Esophagus muscularis mucosa (tissue), 3 donors: ENCODE results near the gene MEF2C.

Experiments used
- CTCF ChIP-seq, 3 experiments: fragments of 200-600 bp in 2 of 3; fragments of 450-650 bp in 1 of 3; sonication (generic) in 2 of 3; IDR thresholded peaks; one replicate each; pipeline ENCODE4 v1.5.1; 2017 to 2019; ENCODE audit warnings: antibody characterized with exemption in 3 of 3, mild to moderate bottlenecking in 2 of 3, moderate library complexity in 1 of 3
- POLR2A ChIP-seq: fragments of 450-650 bp; IDR thresholded peaks from one replicate; pipeline ENCODE4 v1.6.1; 2017; ENCODE audit warnings: antibody characterized with exemption, moderate library complexity, mild to moderate bottlenecking, low read depth

GRCh38 chr5:88834131-88834462, 48.9 kb downstream of the MEF2C start:
- TF ChIP-seq CTCF (IDR thresholded peaks at IDR 0.05) (no peak), POLR2A (no peak)
